ENCODE measurements around the gene SUSD6.

SUSD6 gene

GRCh38 chr14:69685716-69686115, 74.3 kb downstream of the SUSD6 start:
- no peak overlapping the region for H3K27ac Mint-ChIP-seq
- no peak for DNase-seq

DNA sequence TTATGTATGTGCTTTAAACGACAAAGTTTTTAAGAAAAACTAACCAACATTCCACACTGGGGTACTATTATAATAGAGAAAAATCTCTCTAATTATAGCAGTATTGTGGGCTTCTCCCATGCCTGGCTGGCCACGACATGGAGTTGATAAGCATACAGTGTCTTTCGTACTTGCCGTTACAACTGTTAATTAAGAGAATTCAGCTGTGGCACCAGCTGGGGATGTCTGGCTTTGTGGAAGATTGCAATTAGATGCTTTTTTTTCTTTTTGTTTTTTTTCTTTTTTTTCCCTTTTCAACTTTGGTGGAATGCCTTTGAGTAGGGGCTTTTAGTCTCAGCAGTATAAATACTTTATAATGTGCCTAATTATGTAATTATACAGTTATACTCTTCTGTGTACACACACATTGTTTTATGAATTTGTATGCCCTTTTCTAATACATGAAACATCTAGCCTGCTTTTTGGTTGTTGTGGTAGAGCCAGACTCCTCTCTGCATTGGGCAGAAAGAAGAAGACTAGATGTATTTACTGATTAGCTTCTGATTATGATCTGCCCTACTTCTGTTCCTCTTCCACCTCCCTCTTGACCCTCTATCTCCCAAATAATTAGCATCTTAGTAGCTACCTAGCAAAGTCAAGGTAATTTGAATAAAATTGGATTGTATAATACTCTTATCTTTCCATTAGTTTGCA, 76.4 kb downstream of the SUSD6 start:
- Mint-ChIP-seq H3K4me1 (peaks cover 39% of the 10 kb centered on the region), H3K36me3 (ENCODE audit: low read depth) (no peaks in the 10 kb centered on the region), H3K27ac (no peak overlapping the region), H3K4me3 (no peak overlapping the region), H3K9me3 (no peaks in the 10 kb centered on the region), H3K27me3 (ENCODE audit: low read depth, poor library complexity) (peaks cover 6% of the 10 kb centered on the region)
- no peak for TF ChIP-seq CTCF (IDR thresholded peaks at IDR 0.05)
- no peak for DNase-seq

More at GRCh38 chr14:69685716-69686115, 74.3 kb downstream of the SUSD6 start:
- TF ChIP-seq CTCF (IDR thresholded peaks at IDR 0.05): no peak
- Mint-ChIP-seq H3K9me3 (no peaks in the 10 kb centered on the region), H3K4me3 (no peak overlapping the region), H3K27me3 (ENCODE audit: low read depth, poor library complexity) (peaks cover 6% of the 10 kb centered on the region), H3K4me1 (peaks cover 31% of the 10 kb centered on the region), H3K36me3 (ENCODE audit: low read depth) (peaks cover 7% of the 10 kb centered on the region)

DNA sequence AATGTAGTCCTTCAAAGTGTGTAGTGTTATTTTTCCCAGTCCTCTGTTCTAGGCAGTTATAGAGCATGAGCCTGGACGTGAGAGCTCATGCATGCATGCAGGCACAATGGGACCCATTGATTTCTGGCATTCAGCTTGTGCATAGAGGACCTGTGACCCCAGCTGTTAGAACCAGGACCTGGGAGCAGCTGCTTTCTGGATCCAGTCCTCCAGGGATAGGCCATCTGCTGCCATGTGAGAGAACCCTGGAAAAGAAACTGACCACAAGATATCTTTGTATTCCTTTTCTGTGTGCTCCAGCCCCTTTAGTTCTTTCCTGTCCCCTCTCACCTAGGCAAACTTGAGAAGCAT, 76.9 kb downstream of the SUSD6 start:
- no peak overlapping the region for H3K4me3 Mint-ChIP-seq

GRCh38 chr14:69690042-69690441, 78.6 kb downstream of the SUSD6 start:
- H3K27me3 Mint-ChIP-seq (ENCODE audit: low read depth, poor library complexity): peaks cover 6% of the 10 kb centered on the region
- peaks cover 45% of the 10 kb centered on the region for H3K4me1 Mint-ChIP-seq
- no peak overlapping the region for H3K27ac Mint-ChIP-seq
- H3K9me3 Mint-ChIP-seq: no peaks in the 10 kb centered on the region
- DNase-seq: no peak
- H3K4me3 Mint-ChIP-seq: no peak overlapping the region
- no peak for TF ChIP-seq CTCF (IDR thresholded peaks at IDR 0.05)
- no peaks in the 10 kb centered on the region for H3K36me3 Mint-ChIP-seq (ENCODE audit: low read depth)

More for the DNA sequence above, 76.9 kb downstream of the SUSD6 start:
- TF ChIP-seq CTCF (IDR thresholded peaks at IDR 0.05): no peak
- peaks cover 39% of the 10 kb centered on the region for H3K4me1 Mint-ChIP-seq
- H3K9me3 Mint-ChIP-seq: no peaks in the 10 kb centered on the region
- H3K27ac Mint-ChIP-seq: no peak overlapping the region
- no peak for DNase-seq
- no peaks in the 10 kb centered on the region for H3K36me3 Mint-ChIP-seq (ENCODE audit: low read depth)
- peaks cover 6% of the 10 kb centered on the region for H3K27me3 Mint-ChIP-seq (ENCODE audit: low read depth, poor library complexity)

- H3K4me3 Mint-ChIP-seq: no peak overlapping the region
- H3K9me3 Mint-ChIP-seq: no peaks in the 10 kb centered on the region
- no peaks in the 10 kb centered on the region for H3K36me3 Mint-ChIP-seq (ENCODE audit: low read depth)
- DNase-seq: no peak
- TF ChIP-seq CTCF (IDR thresholded peaks at IDR 0.05): no peak
- peak overlapping the region; percentile 77 for H3K27ac Mint-ChIP-seq
- H3K27me3 Mint-ChIP-seq (ENCODE audit: low read depth, poor library complexity): peaks cover 6% of the 10 kb centered on the region
- H3K4me1 Mint-ChIP-seq: peaks cover 63% of the 10 kb centered on the region
Measured at GRCh38 chr14:69692594-69692993, 81.2 kb downstream of the SUSD6 start.

GRCh38 chr14:69693145-69693544, 81.7 kb downstream of the SUSD6 start:
- H3K36me3 Mint-ChIP-seq (ENCODE audit: low read depth): no peaks in the 10 kb centered on the region
- peak overlapping the region; percentile 97 for H3K27ac Mint-ChIP-seq
- H3K9me3 Mint-ChIP-seq: no peaks in the 10 kb centered on the region
- no peak overlapping the region for H3K4me3 Mint-ChIP-seq
- DNase-seq: peak; percentile 51
- TF ChIP-seq CTCF (IDR thresholded peaks at IDR 0.05): no peak
- peaks cover 6% of the 10 kb centered on the region for H3K27me3 Mint-ChIP-seq (ENCODE audit: low read depth, poor library complexity)
- H3K4me1 Mint-ChIP-seq: peaks cover 68% of the 10 kb centered on the region
